HEK293T (cell line): ENCODE measurements around the gene ACAN.

ENCODE experiments used
- L3MBTL2 ChIP-seq: fragments of 450-650 bp; conservative IDR thresholded peaks from 2 replicates; pipeline ENCODE4 v1.6.1; 2016; ENCODE audit warnings: mild to moderate bottlenecking
- NFRKB ChIP-seq: fragments of 450-650 bp; IDR thresholded peaks from 2 replicates; pipeline ENCODE4 v1.6.1; 2016; ENCODE audit warnings: mild to moderate bottlenecking, moderate library complexity

- TF ChIP-seq NFRKB (no peak), L3MBTL2 (no peak)
Measured at GRCh38 chr15:88756521-88756920, 46.7 kb upstream of the ACAN start.
